Psoas muscle (tissue), 8 donors: ENCODE measurements around the gene HOXB5. TPM values are rescaled to one million over a fixed set of nuclear protein-coding genes. Genes with fewer than 3 reads are reported as not detected.

Source experiments
- ATAC-seq, 4 donors: fragments of 200-7000 bp; cut with Tn5 transposase; one replicate each; pipeline ENCODE4 v1.9.1; 2020; ENCODE audit warnings: moderate library complexity in 3 of 4, mild to moderate bottlenecking in 2 of 4
- DNase-seq, 2 donors: peaks; one replicate each; pipeline ENCODE4 v3.0.0-alpha.2; 2020
- H3K27ac ChIP-seq: fragments of 200-600 bp; one replicate; pipeline ENCODE4 v1.8.0; 2022
- H3K27me3 ChIP-seq, 3 donors: fragments of 200-600 bp in 1 of 3; one replicate each; pipeline versions ENCODE4 v1.6.1 to v1.8.0; 2013 to 2022; ENCODE audit warnings: low read length in 2 of 3, mild to moderate bottlenecking in 2 of 3, moderate library complexity in 1 of 3; ENCODE audit not compliant: insufficient read depth in 3 of 3
- H3K36me3 ChIP-seq, 2 donors: fragments of 200-600 bp in 1 of 2; one replicate each; pipeline versions ENCODE4 v1.6.1 to v1.8.0; 2013 to 2022; ENCODE audit warnings: low read depth in 1 of 2, mild to moderate bottlenecking in 1 of 2, moderate library complexity in 1 of 2; ENCODE audit not compliant: insufficient read depth in 1 of 2
- H3K4me1 ChIP-seq: fragments of 200-600 bp; one replicate; pipeline ENCODE4 v1.8.0; 2022
- H3K4me3 ChIP-seq: fragments of 200-600 bp; one replicate; pipeline ENCODE4 v1.8.0; 2022; ENCODE audit warnings: mild to moderate bottlenecking
- H3K9me3 ChIP-seq: fragments of 200-600 bp; one replicate; pipeline ENCODE4 v1.8.0; 2022
- WGBS, 3 donors: extraction: QIAGEN DNeasy Blood & Tissue Kit; methylation state at CpG; one replicate each; pipeline versions ENCODE4 v1.1.6 to v1.1.7; 2013; 5-methylcytosine and 5-hydroxymethylcytosine counted together
- intact Hi-C, 2 donors: fragments of 100-400 bp; cut with DNase I; formaldehyde crosslinking; loops; one replicate each; pipeline versions ENCODE4 v1.11.0 to v1.14.2; 2022
- polyA plus RNA-seq, 3 donors: library from polyadenylated mRNA; stranded (reverse); fragments of 200-250 nt; gene quantifications; one replicate each; pipeline ENCODE4 v1.2.3, GENCODE V29; 2013
- total RNA-seq, 4 donors: library from RNA; stranded (reverse); fragmentation: NEBNext Ultra II Directional in 2 of 4; extraction: Animal tissue kit (Norgen Biotek cat#: 25700) in 2 of 4; gene quantifications; one replicate each; pipeline versions ENCODE4 v1.2.1 to v1.2.4, GENCODE V29; 2021 to 2023
- TF ChIP-seq, protein P1 (sequence below): fragments of 200-600 bp; IDR thresholded peaks from one replicate; pipeline ENCODE4 v1.8.0; 2022; ENCODE audit warnings: antibody characterized with exemption
- donor health status: healthy with polysubstance abuse.
- donor health status: DM: no; HTN: no; CAD: no; lungs with moderate emphysema.
- donor health status: Bipolar disorder and iron deficiency.
- donor health status: healthy.
- donor health status: DM: yes; HTN: yes; CAD: no.
- donor health status: DM: no; HTN: no; CAD: no.
- donor health status: DM: no; HTN: no; CAD: no.
- donor health status: DM: yes; HTN: yes; CAD: no.

The HOXB5 gene
- total and polyA plus RNA-seq, 7 donors, result 0.03 to 0.71 (median 0.20) TPM; not detected in 1

DNA sequence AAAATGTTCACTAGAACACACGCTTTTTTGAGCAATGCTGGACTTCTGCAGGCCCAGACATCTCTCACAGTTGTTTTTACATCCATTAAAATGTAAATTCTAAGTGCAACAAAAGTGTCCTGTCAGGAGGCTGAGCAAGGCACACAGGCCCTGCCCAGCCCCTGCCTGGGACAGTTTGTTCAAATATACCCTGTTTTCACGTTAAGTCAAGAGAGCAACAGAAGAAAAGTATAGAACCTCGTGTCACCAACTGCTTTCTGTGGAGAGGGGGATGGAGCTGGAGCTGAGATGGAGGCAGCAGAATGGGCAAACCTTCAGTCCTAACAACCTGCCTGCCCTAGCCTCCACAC lies 44.3 kb downstream of the HOXB5 start:
- DNase-seq (no peak), ATAC-seq (no peak)
- TF ChIP-seq, protein P1, sequence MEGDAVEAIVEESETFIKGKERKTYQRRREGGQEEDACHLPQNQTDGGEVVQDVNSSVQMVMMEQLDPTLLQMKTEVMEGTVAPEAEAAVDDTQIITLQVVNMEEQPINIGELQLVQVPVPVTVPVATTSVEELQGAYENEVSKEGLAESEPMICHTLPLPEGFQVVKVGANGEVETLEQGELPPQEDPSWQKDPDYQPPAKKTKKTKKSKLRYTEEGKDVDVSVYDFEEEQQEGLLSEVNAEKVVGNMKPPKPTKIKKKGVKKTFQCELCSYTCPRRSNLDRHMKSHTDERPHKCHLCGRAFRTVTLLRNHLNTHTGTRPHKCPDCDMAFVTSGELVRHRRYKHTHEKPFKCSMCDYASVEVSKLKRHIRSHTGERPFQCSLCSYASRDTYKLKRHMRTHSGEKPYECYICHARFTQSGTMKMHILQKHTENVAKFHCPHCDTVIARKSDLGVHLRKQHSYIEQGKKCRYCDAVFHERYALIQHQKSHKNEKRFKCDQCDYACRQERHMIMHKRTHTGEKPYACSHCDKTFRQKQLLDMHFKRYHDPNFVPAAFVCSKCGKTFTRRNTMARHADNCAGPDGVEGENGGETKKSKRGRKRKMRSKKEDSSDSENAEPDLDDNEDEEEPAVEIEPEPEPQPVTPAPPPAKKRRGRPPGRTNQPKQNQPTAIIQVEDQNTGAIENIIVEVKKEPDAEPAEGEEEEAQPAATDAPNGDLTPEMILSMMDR, result no peak
- 85 to 90% (median 85%) methylated on average over 3 of the region's 3 CpGs for WGBS, 3 donors
- no peaks in the 10 kb centered on the region for H3K9me3 ChIP-seq
- intact Hi-C loops, result no loop called here
- peaks cover 0 to 8% of the 10 kb centered on the region in 2 donors for H3K36me3 ChIP-seq
- H3K4me3 ChIP-seq, result no peak overlapping the region
- peaks cover 5% of the 10 kb centered on the region for H3K4me1 ChIP-seq
- peaks cover 0 to 5% (median 2%) of the 10 kb centered on the region in 3 donors for H3K27me3 ChIP-seq
- no peak overlapping the region for H3K27ac ChIP-seq

DNA sequence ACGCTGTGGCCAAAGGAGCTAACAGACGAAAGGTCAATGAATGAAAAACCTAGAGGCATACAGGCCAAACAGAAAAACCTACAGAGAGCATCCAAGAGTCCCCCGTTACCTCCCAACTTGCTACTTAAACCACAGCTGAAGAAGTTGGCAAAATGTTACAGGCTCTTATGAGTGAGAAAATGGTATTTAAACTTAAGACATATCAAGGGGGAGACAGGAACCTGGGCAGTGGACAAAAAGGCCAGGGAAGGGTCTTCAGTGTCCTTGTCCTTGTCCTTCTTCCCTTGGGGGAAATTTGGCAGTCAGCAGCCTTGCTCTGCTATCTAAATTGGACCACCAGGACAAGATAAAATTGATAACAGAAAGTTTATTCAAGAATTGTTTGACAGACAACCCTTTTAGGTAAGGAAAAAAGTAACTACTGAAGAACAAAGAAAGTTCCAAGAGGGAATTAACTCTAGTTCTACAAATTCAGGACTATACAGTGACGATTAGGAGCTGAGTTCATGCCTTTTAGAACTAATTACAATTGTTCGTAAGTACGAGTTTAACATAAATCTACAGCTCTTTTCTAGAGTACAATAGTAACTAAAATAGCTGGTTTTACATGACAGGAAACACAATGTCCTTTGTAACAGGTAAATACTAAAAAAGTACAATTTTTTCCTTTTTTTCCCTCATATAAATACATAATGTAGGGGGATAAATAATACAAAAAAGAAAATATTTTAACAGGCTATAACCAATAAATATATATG lies 44.9 kb downstream of the HOXB5 start:
- Histone ChIP-seq H3K4me1 (peaks cover 5% of the 10 kb centered on the region), H3K9me3 (no peaks in the 10 kb centered on the region), H3K27me3 (peaks cover 0 to 8% (median 2%) of the 10 kb centered on the region in 3 donors), H3K4me3 (peak overlapping the region; percentile 44), H3K27ac (peak overlapping the region; percentile 89), H3K36me3 (peaks cover 0 to 8% of the 10 kb centered on the region in 2 donors)
- DNase-seq (no peak), ATAC-seq (no peak)
- TF ChIP-seq, protein P1, result no peak
- 79 to 84% (median 82%) methylated on average over 6 of the region's 6 CpGs for WGBS, 3 donors
- intact Hi-C loops, result no loop called here

DNA sequence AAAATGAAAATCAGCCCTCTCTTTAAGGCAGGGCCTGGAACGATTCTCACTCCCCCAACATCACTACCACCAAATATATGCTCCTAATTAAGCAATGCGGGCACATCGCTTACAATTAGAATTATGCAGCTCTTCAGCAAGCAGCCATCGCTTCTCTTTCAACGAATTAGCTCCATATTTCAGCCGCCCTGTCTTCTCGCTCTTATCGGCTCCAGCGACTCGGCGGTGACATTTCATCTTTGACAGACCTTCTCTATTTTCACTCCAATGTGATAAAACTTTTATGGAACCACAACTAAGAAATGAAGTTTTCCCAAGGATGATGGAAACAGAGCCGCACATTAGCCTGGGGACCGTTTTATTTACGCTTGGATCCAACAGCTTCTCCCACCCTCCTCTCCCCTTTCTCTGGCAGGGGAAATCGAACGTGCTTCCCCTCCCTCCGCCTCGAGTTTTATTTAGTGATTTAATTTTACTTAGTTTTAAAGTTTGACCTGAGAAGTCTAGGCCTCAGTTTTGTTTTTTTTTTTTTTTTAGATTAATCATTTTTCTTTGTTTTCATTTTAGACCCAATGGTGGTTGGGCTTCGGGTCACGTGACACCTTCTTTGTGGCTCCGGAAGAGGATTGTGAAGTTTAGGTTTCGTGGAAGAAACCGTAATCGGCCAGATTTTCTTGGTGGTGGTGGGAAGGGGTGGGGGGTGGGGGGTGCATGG lies 45.6 kb downstream of the HOXB5 start:
- intact Hi-C loops, result no loop called here

DNA sequence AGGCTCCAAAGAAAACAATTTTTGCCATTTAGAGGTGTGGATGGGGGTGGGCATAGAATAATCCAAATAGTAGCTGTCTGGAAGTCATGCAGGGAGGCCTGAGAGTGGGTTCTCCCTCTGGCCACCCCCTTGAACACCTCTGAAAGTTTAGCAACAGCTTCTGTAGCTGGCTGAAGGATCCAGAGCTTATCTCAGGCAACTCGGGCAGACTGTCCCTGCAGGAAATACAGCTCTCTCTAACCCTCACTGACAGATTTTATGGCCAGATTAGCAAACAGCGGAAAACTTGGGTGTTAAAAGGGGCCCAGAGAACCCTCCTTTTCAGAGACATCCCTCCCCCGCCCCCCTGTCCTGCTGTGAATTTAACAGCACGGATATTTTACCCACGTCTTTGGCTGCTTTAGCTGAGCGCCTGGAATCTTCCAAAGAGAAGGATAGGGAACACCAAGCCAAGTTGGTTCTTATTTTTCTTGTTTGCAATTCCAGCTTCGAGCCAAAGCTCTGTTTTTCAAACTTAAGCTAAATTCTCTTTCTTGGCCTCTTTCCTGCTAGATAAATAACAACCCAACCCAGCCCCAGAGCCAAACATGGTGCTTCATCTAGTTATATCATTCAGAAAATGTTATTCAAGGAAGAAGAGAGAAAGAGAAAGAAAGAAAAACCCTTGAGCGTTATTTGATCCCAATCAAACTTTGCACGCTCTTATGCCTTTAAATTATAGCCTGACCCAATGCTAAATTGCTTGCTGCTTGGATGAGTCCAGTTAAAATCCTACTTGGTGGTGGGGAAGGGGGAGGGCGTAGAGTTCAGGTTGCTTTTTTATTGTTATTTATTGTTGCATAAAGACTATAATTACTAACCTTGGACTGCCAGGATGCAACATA lies 46.4 kb downstream of the HOXB5 start:
- no peak for DNase-seq
- no peaks in the 10 kb centered on the region for H3K9me3 ChIP-seq
- H3K4me1 ChIP-seq, result peaks cover 5% of the 10 kb centered on the region
- peak overlapping the region; percentile 44 for H3K4me3 ChIP-seq
- H3K36me3 ChIP-seq, result peaks cover 0 to 8% of the 10 kb centered on the region in 2 donors
- TF ChIP-seq, protein P1, result no peak
- H3K27ac ChIP-seq, result peak overlapping the region; percentile 89
- 56 to 59% (median 57%) methylated on average over 10 of the region's 10 CpGs for WGBS, 3 donors
- intact Hi-C loops, result no loop called here
- no peak for ATAC-seq
- H3K27me3 ChIP-seq, result peaks cover 0 to 10% (median 8%) of the 10 kb centered on the region in 3 donors

More for the DNA sequence above, 45.6 kb downstream of the HOXB5 start:
- Histone ChIP-seq H3K27ac (peak overlapping the region; percentile 89), H3K27me3 (peaks cover 0 to 8% (median 6%) of the 10 kb centered on the region in 3 donors), H3K4me1 (peaks cover 5% of the 10 kb centered on the region), H3K4me3 (peak overlapping the region; percentile 44), H3K36me3 (peaks cover 0 to 8% of the 10 kb centered on the region in 2 donors), H3K9me3 (no peaks in the 10 kb centered on the region)
- DNase-seq (no peak), ATAC-seq (no peak)
- 69 to 74% (median 74%) methylated on average over 24 of the region's 24 CpGs for WGBS, 3 donors
- TF ChIP-seq, protein P1, result no peak
